Astrocyte of the spinal cord (primary cell): ENCODE results near the gene NRSN2.
A peak's percentile ranks its signal among the peaks of the same experiment; 100 is the strongest.

Experiments used
- DNase-seq: peaks from one replicate; pipeline ENCODE4 v3.0.0; 2011; ENCODE audit warnings: low read depth, low spot score
- H3K4me3 ChIP-seq: 2 replicates; pipeline ENCODE4 v1.5.1; 2011; ENCODE audit warnings: low read depth, mild to moderate bottlenecking, low read length, moderate library complexity
- in situ Hi-C: cut with HindIII; loops from 2 replicates; pipeline ENCODE4 v1.10.0; 2017; ENCODE audit warnings: low sequenced_read_pairs
- TF ChIP-seq, protein P1 (sequence below): IDR thresholded peaks from 2 replicates; pipeline ENCODE4 v1.5.1; 2012; ENCODE audit warnings: low read depth, mild to moderate bottlenecking, low read length, inconsistent platforms

The NRSN2 gene

DNA sequence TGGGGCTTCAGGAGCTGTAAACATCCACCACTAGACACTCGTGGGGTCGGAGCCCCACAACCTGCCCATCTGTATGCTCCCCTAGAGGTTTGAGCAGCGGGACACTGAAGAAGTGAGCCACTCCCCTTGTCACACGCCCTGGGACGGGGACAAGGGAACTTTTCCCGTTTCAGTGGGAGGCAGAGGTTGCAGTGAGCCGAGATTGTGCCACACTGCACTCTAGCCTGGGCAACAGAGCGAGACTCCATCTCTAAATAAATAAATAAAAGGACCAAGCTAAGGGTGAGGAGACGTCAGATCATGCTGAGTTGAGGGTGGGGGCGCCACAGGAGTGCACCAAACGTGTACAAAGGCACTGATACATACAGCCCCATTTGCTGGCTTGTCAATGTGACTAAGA lies 41.2 kb upstream of the NRSN2 start:
- in situ Hi-C loops = no loop called here
- H3K4me3 ChIP-seq = no peak overlapping the region
- no peak for DNase-seq
- TF ChIP-seq, protein P1, sequence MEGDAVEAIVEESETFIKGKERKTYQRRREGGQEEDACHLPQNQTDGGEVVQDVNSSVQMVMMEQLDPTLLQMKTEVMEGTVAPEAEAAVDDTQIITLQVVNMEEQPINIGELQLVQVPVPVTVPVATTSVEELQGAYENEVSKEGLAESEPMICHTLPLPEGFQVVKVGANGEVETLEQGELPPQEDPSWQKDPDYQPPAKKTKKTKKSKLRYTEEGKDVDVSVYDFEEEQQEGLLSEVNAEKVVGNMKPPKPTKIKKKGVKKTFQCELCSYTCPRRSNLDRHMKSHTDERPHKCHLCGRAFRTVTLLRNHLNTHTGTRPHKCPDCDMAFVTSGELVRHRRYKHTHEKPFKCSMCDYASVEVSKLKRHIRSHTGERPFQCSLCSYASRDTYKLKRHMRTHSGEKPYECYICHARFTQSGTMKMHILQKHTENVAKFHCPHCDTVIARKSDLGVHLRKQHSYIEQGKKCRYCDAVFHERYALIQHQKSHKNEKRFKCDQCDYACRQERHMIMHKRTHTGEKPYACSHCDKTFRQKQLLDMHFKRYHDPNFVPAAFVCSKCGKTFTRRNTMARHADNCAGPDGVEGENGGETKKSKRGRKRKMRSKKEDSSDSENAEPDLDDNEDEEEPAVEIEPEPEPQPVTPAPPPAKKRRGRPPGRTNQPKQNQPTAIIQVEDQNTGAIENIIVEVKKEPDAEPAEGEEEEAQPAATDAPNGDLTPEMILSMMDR = no peak

DNA sequence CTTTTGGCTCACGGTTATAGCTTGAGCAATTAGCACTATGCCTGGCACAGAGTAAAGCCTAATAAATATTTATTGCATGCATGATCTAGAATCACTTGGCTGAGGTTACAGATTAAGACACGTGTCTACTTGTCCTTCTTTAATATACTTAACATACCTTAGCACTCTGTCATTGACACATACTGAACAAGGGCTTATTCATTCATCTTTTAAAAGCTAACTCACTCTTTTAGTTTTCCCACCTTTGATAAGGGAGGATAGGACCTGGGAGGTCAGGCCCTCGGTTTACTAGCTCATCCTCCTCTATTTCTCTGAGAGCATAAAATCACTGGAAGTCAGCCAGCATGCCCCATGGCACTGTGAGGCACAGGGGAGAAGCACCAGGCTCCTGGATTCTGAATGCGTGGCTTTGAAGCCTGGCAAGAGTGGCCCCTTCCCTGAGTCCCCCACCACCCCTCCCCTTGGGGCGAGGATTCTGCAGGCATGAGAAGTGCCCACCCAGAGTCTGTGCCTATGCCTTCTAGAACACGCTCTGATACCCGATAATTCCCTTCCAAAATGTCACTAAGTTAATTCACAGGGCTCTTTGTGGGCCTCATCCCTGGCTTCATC lies 38.4 kb upstream of the NRSN2 start:
- in situ Hi-C loops = no loop called here
- H3K4me3 ChIP-seq = no peak overlapping the region
- no peak for DNase-seq
- TF ChIP-seq, protein P1 = no peak

DNA sequence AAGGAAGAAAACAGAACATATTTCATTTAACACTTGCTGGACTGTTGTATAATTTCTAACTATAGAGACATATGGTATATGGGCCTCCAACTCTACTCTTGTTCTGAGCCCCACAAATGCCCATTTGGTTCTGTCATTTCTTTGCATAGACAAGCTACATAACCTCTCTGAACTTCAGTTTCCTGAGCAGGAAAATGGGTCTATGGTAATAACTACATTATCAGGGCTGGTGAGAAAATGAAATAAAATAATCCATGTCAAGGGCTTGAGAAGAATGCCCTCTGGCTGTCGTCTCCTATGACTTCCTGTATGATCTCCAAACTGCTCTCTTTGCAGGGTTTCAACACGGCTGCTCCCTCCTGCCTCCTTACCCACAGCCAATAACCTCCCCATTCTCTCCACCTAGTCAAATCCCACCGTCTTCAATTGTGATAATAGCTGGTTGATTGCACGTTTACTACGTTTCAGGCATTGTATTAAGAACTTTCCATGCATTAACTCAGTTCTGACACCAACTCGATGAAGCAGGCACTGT lies 37.5 kb upstream of the NRSN2 start:
- DNase-seq = no peak
- in situ Hi-C loops = no loop called here
- H3K4me3 ChIP-seq = peak overlapping the region; percentile 47
- TF ChIP-seq, protein P1 = no peak

DNA sequence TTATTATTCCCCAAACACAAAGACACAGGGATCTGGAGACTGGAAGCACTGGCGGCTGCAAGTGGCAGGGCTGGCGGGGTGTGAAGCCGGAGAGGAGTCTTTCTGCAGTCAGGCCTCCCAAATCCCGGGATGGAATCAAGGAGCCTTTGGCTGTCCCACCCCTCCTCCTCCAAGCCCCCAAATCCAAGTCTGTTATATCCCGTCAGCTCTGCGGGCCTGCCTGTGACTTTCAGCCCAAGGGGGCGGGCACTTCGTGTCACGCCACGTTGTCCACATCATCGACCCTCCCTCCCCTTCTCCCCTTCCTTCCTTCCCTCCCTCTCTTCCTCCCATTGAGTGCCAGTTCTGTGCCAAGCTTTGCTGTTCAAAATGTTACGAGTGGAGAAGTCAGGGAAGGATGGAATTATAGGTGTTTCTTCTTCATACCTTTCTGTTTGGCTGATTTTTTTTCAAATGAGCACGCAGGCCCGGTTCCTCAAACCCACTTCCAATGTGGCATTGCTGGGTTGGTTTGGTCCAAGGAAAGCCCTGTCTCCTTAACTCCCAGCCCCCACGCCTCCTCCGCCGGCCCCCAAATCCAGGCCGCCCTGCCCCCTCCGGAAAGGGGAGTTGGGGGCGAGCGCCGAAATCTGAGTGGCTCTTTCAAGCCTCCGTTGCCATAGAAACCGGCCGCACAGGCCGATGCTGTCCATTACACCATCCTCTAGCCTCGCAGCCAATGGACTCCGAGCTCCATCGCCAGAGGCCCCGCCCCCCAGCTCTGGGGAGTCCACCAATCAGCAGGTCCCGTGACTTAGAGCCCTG lies 36.9 kb upstream of the NRSN2 start:
- in situ Hi-C loops = no loop called here
- DNase-seq = peak; percentile 99
- TF ChIP-seq, protein P1 = no peak
- peak overlapping the region; percentile 47 for H3K4me3 ChIP-seq

DNA sequence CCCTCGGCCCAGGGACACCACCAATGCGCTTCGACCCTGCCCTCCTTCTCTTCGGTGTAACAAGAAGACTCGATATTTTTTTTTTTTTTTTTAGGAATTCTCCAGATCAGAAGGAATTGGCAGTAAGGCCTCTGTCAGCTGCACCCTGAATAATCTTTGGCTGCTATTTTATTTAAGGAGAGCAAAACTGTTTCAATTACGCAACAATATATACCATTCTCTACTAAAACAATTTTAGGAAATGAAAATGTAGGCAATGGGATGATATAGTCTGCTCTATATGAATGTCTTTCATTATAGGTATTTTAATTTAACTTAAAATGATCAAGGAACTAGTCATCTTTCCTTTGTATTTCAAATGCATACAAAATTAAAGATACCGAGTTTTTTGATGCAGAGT lies 36.3 kb upstream of the NRSN2 start:
- no peak for DNase-seq
- H3K4me3 ChIP-seq = no peak overlapping the region
- in situ Hi-C loops = no loop called here
- TF ChIP-seq, protein P1 = no peak

DNA sequence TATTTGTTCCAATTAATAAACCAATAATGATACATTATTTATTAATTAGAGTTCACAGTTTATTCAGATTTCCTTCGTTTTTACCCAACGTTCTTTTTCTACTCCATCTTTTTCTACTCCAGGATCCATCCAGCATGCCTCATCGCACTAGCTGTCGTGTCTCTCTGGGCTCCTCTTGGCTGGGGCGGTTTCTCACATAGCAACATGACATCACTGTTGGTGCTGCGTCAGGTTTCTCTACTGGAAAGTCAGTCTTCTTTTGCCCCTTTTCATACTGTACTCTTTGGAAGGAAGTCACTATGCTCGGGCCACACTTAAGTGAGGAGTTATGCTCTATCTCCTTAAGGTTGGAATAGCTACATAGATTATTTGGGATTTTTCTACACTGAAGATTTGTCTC lies 35.3 kb upstream of the NRSN2 start:
- TF ChIP-seq, protein P1 = no peak
- DNase-seq = no peak
- no peak overlapping the region for H3K4me3 ChIP-seq
- in situ Hi-C loops = no loop called here
